Cardiac septum (tissue), 1 donor: ENCODE results near the gene SCAPER. TPM values are rescaled to one million over a fixed set of nuclear protein-coding genes. Genes with fewer than 3 reads are reported as not detected.
A peak's percentile ranks its signal among the peaks of the same experiment; 100 is the strongest.

ENCODE experiments used
- DNase-seq: peaks from one replicate; pipeline ENCODE4 v3.0.0-alpha.2; 2020; ENCODE audit warnings: low spot score
- intact Hi-C: fragments of 100-400 bp; cut with DNase I; formaldehyde crosslinking; loops from one replicate; pipeline ENCODE4 v1.14.0; 2022
- long read RNA-seq: library from polyadenylated mRNA; unstranded; transcript quantifications from one replicate; pipeline ENCODE4 v2.0.0, GENCODE V29; 2021
- total RNA-seq: library from RNA; stranded (reverse); fragmentation: NEBNext Ultra II Directional; extraction: Animal tissue kit (Norgen Biotek cat#: 25700); gene quantifications from one replicate; pipeline ENCODE4 v1.2.1, GENCODE V29; 2021
- donor health status: DM: no; HTN: no; CAD: no.

The SCAPER gene
- 31.9 TPM for total RNA-seq
- long read RNA-seq, full-length matches to known transcripts: 4 of 27 reads
- long read RNA-seq, partial matches to known transcripts: 13 of 27 reads
- long read RNA-seq, other reads (novel, unspliced or antisense): 10 of 27 reads

- intact Hi-C loops: loop anchor here (1.0 kb wide), 1 partner anchor 26 kb away; the partner anchor contains the start of gene RCN2
Observed at GRCh38 chr15:76905013-76905839, at the start of gene SCAPER. TSS of gene SCAPER (minus strand) at chr15:76905340. CDS start at chr15:76883817, 21,523 bp downstream.

GRCh38 chr15:76954744-76955143 lies 49.6 kb upstream of the SCAPER start:
- intact Hi-C loops: no loop called here
- no peak for DNase-seq

More at GRCh38 chr15:76905013-76905839, at the start of gene SCAPER:
- peak; percentile 98 for DNase-seq

- no peak for DNase-seq
- intact Hi-C loops: no loop called here
Observed at GRCh38 chr15:76953913-76954312, 48.8 kb upstream of the SCAPER start.

- intact Hi-C loops: no loop called here
Observed at GRCh38 chr15:76951220-76951619, 46.1 kb upstream of the SCAPER start.

GRCh38 chr15:76947454-76947853 lies 42.3 kb upstream of the SCAPER start:
- no peak for DNase-seq
- intact Hi-C loops: no loop called here

More at GRCh38 chr15:76951220-76951619, 46.1 kb upstream of the SCAPER start:
- no peak for DNase-seq

GRCh38 chr15:76945494-76946093 lies 40.5 kb upstream of the SCAPER start:
- intact Hi-C loops: no loop called here
- no peak for DNase-seq

GRCh38 chr15:76942331-76942730 lies 37.2 kb upstream of the SCAPER start:
- no peak for DNase-seq
- intact Hi-C loops: no loop called here

- no peak for DNase-seq
- intact Hi-C loops: no loop called here
Observed at GRCh38 chr15:76941636-76942035, 36.5 kb upstream of the SCAPER start.

GRCh38 chr15:76939715-76940114 lies 34.6 kb upstream of the SCAPER start:
- DNase-seq: no peak
- intact Hi-C loops: no loop called here

- DNase-seq: no peak
- intact Hi-C loops: no loop called here
Observed at GRCh38 chr15:76938752-76939151, 33.6 kb upstream of the SCAPER start.

GRCh38 chr15:76936671-76937070 lies 31.5 kb upstream of the SCAPER start:
- no peak for DNase-seq
- intact Hi-C loops: no loop called here

- no peak for DNase-seq
- intact Hi-C loops: no loop called here
Observed at GRCh38 chr15:76935620-76936019, 30.5 kb upstream of the SCAPER start.

GRCh38 chr15:76932135-76932966 lies 27.2 kb upstream of the SCAPER start:
- DNase-seq: no peak
- intact Hi-C loops: no loop called here

GRCh38 chr15:76931397-76932134 lies 26.4 kb upstream of the SCAPER start, which contains the start of gene RCN2:
TSS of gene RCN2 (plus strand) at chr15:76931749. CDS start at chr15:76931842, 93 bp downstream.
- DNase-seq: peak; percentile 98
- intact Hi-C loops: loop anchor here (1.0 kb wide), 1 partner anchor 26 kb away; the partner anchor contains the start of gene SCAPER

- no peak for DNase-seq
- intact Hi-C loops: loop anchor here (1.0 kb wide), 1 partner anchor 26 kb away; the partner anchor contains the start of gene SCAPER
Observed at GRCh38 chr15:76930831-76931396, 25.8 kb upstream of the SCAPER start.

GRCh38 chr15:76929011-76929760 lies 24.0 kb upstream of the SCAPER start:
- intact Hi-C loops: no loop called here
- no peak for DNase-seq

GRCh38 chr15:76928201-76928600 lies 23.1 kb upstream of the SCAPER start:
- intact Hi-C loops: no loop called here
- no peak for DNase-seq

GRCh38 chr15:76916369-76916768 lies 11.2 kb upstream of the SCAPER start:
- intact Hi-C loops: no loop called here
- DNase-seq: no peak
